Peyer's patch (tissue), 4 donors: ENCODE data around the gene AIG1.

ENCODE experiments used
- POLR2A ChIP-seq, 2 donors: fragments of 450-650 bp; IDR thresholded peaks; one replicate each; pipeline ENCODE4 v1.5.1; 2017; ENCODE audit warnings: antibody characterized with exemption in 2 of 2, mild to moderate bottlenecking in 2 of 2, moderate library complexity in 2 of 2
- TF ChIP-seq, protein P1 (sequence below), 6 experiments: fragments of 450-650 bp in 4 of 6; fragments of 200-600 bp in 2 of 6; sonication (generic) in 1 of 6; IDR thresholded peaks; one replicate each; pipeline ENCODE4 v1.5.1; 2017 to 2019; ENCODE audit warnings: antibody characterized with exemption in 6 of 6, mild to moderate bottlenecking in 3 of 6, moderate library complexity in 1 of 6

- TF ChIP-seq, protein P1, sequence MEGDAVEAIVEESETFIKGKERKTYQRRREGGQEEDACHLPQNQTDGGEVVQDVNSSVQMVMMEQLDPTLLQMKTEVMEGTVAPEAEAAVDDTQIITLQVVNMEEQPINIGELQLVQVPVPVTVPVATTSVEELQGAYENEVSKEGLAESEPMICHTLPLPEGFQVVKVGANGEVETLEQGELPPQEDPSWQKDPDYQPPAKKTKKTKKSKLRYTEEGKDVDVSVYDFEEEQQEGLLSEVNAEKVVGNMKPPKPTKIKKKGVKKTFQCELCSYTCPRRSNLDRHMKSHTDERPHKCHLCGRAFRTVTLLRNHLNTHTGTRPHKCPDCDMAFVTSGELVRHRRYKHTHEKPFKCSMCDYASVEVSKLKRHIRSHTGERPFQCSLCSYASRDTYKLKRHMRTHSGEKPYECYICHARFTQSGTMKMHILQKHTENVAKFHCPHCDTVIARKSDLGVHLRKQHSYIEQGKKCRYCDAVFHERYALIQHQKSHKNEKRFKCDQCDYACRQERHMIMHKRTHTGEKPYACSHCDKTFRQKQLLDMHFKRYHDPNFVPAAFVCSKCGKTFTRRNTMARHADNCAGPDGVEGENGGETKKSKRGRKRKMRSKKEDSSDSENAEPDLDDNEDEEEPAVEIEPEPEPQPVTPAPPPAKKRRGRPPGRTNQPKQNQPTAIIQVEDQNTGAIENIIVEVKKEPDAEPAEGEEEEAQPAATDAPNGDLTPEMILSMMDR (IDR thresholded peaks at IDR 0.05) = no peak
- no peak for TF ChIP-seq POLR2A (IDR thresholded peaks at IDR 0.05)
These were observed 46.8 kb downstream of the AIG1 start for GRCh38 chr6:143107440-143107839.
